ENCODE measurements around the gene ZW10. TPM values are rescaled to one million over a fixed set of nuclear protein-coding genes. Genes with fewer than 3 reads are reported as not detected.

ZW10 gene
- polyA plus RNA-seq, 6 donors from 2014 or later, result 15.7 to 21.4 (median 17.1) TPM

- H3K27me3 Mint-ChIP-seq, result peaks cover 0 to 2% (median 0%) of the 10 kb centered on the region in 3 donors
- H3K36me3 Mint-ChIP-seq, result no peaks in the 10 kb centered on the region
- peaks cover 0 to 6% (median 4%) of the 10 kb centered on the region in 3 donors for H3K4me1 Mint-ChIP-seq
- no peak for ATAC-seq (ENCODE audit: low read depth in 2 of 2)
- no peak overlapping the region for H3K4me3 Mint-ChIP-seq
- H3K27ac Mint-ChIP-seq, result peak overlapping the region in 1 of 6 donors; percentile 88
- DNase-seq, result no peak
- H3K9me3 Mint-ChIP-seq, result no peaks in the 10 kb centered on the region
Observed at GRCh38 chr11:113684496-113684895, 89.0 kb downstream of the ZW10 start.

- Mint-ChIP-seq H3K4me1 (peaks cover 0 to 6% (median 4%) of the 10 kb centered on the region in 3 donors), H3K27ac (peak overlapping the region in 2 of 6 donors; percentile 53 to 54), H3K27me3 (peaks cover 0 to 8% (median 0%) of the 10 kb centered on the region in 3 donors), H3K9me3 (no peaks in the 10 kb centered on the region), H3K4me3 (no peak overlapping the region), H3K36me3 (no peaks in the 10 kb centered on the region)
- no peak for ATAC-seq (ENCODE audit: low read depth in 2 of 2)
- no peak for DNase-seq
Observed at GRCh38 chr11:113683481-113684046, 89.9 kb downstream of the ZW10 start.

Other genes starting within 250 kb of the ZW10 start
- not detected for gene TMPRSS5, start 67.4 kb downstream of the ZW10 start, polyA plus RNA-seq (ENCODE audit: low read depth in 6 of 6)
- gene CLDN25, start 6.1 kb upstream of the ZW10 start, polyA plus RNA-seq (ENCODE audit: low read depth in 6 of 6), result not detected
- 100 to 1,000 TPM in 4 of 6 donors, 10 to 100 TPM in 2; 64.6 to 132 (median 109) TPM for gene USP28, start 101.9 kb upstream of the ZW10 start, polyA plus RNA-seq (ENCODE audit: low read depth in 6 of 6)
- not detected for gene HTR3B, start 131.1 kb upstream of the ZW10 start, polyA plus RNA-seq (ENCODE audit: low read depth in 6 of 6)
- 10 to 100 TPM in 1 of 6 donors, 1 to 10 TPM in 5; 1.8 to 16.1 (median 4.4) TPM for gene HTR3A, start 201.4 kb upstream of the ZW10 start, polyA plus RNA-seq (ENCODE audit: low read depth in 6 of 6)

Data from naive B cell (primary cell).